GM19193 (cell line): ENCODE data around the gene UBE2E3.

Experiments
- POLR2A ChIP-seq: IDR thresholded peaks from 4 replicates; pipeline ENCODE4 v1.6.1; 2011; ENCODE audit not compliant: insufficient read depth, insufficient read length; ENCODE audit errors: extremely low read depth

UBE2E3 gene

DNA sequence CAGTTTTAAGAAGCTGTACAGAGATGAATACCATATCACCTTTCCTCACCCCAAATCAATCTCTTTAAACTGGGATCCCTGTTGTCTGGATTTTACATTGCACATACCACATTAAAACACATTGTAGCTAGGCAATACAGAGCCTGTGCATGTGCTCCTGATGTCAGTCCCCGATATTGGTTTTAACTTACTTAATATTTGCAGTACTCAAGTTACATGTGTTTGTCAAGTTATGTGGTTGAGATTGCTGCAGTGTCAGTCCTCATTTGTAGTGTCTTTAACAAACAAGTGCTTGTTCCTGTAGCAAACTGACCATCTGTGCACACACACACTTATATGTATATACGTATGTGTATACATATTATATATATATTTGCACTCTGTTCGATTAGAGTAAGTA lies 10.4 kb upstream of the UBE2E3 start:
- no peak for TF ChIP-seq POLR2A

DNA sequence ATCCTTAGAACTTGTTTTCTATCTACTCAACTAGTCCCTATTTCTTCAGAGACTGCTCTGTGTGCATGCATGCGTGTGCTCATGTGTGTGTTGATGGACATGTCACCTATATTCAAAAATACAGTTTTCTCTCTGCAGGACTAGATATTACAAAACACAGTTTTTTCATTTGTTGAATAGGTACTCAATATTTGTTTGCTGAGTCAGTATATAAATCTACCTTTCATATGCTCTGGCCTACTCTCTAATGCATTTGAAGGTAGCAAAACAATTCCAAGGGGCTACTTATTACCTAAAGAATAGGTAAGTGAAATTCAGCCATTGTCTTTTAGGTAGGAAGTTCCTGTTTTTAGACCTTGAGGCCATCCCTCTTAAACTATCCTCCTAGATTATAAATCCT lies 8.6 kb upstream of the UBE2E3 start:
- no peak for TF ChIP-seq POLR2A

- no peak for TF ChIP-seq POLR2A
Observed at GRCh38 chr2:180975585-180975984, 4.8 kb upstream of the UBE2E3 start.

DNA sequence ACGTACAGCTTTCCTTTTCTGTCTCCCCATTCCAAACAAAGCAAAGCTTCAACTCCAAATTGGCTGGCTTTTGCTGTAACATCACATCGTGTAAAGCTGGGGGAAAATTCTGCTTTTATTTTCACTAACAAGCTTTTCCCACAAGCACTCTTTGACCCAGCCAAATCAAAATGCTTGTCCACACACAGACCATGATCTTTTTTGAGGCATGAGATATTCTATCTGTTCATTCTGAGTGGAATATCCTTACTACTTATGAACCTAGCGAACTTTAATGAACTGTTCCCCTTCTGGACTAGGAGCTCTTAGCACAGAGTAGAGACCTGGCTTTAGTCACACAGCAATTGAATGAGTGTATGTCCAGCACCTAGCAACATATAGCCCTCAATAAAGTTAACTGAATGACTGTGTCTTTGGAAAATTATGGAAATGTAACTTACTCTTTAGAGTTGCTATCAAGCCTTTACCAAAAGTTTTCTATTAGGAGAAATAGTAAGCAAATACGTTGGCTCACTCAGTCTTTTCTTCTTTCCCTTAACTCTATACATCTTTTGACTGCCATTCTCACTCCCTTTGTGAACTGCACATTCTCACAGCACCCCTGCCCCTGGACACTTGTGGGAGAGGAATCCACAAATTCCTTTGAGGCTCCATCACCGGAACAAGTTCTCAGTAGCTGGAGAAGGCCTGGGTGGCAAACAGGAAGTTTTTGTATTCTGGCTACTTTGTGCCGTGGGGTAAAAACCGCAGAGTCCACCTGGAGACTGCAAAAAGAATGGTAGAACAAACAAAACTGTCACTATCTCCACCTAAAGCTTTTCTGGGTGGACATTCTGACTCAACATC lies 1.3 kb upstream of the UBE2E3 start:
- no peak for TF ChIP-seq POLR2A

GRCh38 chr2:180979749-180980105 lies 678 bp upstream of the UBE2E3 start:
- TF ChIP-seq POLR2A: no peak

- no peak for TF ChIP-seq POLR2A
Observed at GRCh38 chr2:180980943-180981911, 822 bp downstream of the UBE2E3 start.

- TF ChIP-seq POLR2A: no peak
Observed at GRCh38 chr2:180983468-180984242, 3.2 kb downstream of the UBE2E3 start.

DNA sequence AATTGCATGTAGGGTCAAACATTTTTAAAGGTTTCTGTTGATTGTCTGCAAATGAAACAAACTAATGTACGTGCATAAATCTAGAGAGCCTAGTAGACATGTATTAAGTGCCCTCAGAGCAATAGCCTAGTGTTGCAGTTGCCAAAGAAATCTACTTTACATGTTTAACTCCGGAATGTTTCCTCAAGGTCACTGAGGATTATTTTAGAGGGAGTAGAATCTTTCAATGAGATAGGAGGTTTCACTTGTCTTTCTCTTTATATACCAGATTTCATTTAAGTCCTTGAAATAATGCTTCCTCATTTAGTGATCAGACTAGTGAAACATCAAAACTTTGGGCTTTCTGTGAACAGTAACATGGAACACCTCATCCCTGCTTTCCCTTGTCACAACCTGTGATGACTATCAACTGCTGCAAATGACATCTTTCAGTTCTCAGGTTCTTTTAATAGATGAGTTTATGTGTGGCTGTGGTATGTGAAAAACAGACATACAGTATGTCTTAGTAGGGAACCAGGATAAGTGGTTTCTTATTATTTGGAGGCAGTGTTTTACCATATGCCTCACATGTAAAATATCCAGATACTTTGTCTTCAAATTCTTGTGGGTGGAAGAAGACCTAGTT lies 5.5 kb downstream of the UBE2E3 start:
- TF ChIP-seq POLR2A: no peak

- TF ChIP-seq POLR2A: no peak
Observed at GRCh38 chr2:180987146-180987545, 6.7 kb downstream of the UBE2E3 start.

DNA sequence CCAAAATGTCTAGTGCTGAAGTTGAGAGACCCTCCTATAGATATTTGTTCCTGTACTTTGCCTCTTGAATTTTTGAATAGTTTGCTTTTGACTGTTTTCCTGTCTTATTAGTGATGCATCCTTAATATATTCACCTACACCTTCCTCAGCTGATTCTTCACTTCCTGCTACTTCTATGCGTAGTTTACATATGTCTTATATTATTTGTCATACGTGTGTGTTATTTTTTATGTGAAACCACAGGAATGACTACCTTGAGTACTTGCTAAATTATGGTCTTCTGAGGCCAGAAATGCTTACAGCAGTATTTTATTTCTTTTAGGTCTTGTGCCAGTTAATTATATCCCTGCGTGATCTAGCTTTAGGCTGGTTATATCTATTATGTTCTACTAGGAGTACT lies 9.9 kb downstream of the UBE2E3 start:
- no peak for TF ChIP-seq POLR2A

GRCh38 chr2:180990794-180991193 lies 10.4 kb downstream of the UBE2E3 start:
- TF ChIP-seq POLR2A: no peak

GRCh38 chr2:180991361-180991760 lies 11.0 kb downstream of the UBE2E3 start:
- no peak for TF ChIP-seq POLR2A

GRCh38 chr2:180991820-180992219 lies 11.4 kb downstream of the UBE2E3 start:
- TF ChIP-seq POLR2A: no peak

GRCh38 chr2:180992994-180993393 lies 12.6 kb downstream of the UBE2E3 start:
- TF ChIP-seq POLR2A: no peak
